ENCODE measurements around the gene CFAP161.

Gene CFAP161

DNA sequence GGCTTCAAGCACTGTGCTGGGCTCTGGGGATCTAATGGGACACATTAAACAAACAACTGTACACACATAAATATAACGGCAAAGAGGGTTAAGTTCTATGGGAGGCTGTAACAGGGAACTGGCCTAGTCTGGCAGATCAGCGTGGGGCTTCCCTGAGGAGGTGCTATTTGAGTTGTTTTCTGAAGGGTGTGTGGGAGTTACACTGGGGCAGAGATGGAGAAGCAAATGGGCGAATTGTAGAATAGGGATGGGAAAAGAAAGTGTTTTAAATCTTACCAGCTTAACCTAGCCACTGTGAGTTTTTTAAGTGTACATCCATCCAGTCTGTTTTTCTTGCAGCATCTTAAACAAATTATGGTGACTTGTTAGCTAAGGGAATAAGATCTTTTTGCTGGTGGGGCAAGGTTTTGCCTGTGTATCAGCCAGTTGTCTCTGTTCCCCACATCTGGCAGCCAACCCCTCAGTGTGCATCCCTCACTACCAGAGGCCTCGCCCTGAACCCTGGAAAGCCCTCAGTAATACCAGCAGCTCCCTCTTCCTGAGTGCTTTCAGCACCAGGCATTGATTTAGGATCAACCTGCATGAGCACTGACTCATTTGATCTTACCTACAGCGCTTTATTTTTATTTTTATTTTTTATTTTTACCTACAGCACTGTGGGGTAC lies 51.7 kb downstream of the CFAP161 start:
- DNase-seq: no peak

DNA sequence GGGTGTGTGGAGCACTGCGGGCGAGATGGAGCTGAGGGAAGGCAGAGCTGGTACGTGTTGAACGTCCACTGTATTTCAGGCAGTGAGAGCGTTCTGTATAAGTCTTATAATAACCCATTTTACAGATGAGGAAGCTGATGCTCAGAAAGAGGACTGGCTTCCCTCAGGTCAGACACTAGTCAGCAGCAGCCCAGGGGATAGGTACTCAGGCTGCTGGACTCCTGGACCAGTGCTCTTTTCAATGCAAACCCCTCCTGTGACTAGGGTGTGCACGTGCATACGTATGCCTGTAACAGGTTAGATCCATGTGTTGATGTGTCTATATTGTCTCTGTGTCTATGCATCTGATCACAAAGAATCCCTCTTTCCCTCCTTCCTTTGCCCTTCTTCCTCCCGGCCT lies 54.3 kb downstream of the CFAP161 start:
- DNase-seq: no peak

DNA sequence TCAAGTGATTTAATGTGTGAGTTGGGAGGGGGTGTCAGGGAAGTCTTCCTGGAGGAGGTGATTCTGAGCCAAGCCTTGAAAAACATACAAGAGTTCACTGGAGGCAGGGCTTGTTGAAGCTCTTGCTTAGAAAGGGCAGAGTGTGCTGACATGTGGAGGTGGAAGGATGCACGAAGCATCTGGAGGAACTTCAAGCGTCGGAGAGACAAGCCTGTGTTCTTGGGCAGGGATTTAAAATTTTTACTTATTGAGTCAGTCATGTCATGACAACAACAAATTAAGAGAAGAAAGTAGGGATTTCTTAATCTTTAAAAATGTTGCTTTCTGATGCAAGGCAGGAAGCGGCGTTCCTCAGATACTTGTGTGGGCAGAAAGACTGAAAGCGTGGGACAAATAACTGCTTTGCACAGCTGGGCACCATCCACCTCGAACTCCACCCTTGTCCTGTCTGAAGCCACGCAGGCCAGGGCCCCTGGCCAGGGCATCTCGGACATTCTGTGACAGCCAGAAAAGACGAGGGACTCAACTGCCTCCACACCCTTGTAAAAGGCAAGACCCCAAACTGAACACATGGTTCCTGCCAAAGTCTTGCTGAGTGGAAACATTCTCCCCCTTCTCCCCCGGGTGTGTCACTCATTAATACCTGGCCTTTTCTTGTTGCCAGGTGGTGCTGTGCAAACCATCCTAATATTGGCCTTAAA lies 55.7 kb downstream of the CFAP161 start:
- no peak for DNase-seq

DNA sequence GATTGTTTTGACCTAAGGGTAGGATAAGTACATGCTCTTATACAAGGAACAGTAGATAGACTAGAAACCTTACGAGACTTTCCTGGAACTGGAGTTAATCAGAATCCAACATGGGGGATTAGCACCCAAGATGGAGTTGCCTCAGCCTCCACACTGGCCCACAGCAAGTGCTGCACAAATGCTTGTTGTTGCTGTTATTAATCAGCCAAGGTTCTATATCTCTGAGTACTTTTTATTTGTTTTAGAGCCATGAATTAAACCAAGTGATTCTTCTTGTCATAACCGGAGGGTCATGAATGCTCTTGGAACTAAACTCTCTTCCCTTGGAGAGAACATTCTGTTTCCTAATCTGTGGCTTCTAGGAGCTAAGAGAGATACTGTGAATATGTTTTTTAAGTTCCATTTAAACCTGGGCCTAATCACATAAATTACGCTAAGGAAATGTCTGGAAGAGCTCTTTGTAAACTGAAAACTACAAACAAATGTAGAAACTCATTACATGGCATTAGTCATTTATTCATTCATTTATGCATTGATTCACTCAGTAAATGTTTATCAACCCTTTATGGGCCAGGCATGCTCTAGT lies 56.9 kb downstream of the CFAP161 start:
- DNase-seq: no peak

DNA sequence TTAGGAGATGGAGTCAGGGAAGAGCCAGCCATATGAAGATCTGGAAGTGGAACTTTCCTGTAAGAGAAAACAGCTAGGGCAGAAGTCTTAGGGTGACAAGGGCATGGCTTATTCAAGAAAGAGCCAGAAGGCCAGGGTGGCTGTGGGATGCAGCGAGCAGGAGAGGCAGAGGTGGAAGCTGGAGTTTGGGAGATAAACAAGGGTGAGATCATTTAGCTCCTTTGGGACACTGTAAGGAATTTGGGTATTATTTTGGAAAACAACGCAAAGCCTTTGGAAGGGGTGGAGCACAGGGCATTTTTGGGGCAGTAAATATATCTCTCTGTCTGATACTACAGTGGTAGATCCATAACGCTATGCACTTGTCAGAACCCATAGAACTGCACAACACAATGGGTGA lies 57.6 kb downstream of the CFAP161 start:
- DNase-seq: no peak

DNA sequence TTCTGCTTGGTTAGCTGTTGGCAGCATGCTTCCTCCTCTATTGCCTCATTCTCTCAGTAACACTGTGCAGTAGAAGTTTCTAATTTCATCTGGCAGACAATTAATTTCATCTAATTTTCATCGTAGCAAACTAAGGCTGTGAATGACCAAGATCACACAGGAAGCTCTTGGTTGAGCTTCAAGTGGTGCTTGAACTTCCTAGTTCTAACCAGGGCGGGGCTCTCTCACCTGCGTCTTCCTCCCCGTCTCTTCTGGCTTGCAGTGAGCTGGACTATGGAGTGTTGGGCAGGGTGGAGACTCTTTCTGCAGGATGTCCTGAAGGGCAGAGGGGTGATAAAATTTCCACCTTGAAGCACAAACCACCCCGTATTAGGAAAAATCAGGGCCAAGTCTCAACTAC lies 60.7 kb downstream of the CFAP161 start:
- DNase-seq: no peak

DNA sequence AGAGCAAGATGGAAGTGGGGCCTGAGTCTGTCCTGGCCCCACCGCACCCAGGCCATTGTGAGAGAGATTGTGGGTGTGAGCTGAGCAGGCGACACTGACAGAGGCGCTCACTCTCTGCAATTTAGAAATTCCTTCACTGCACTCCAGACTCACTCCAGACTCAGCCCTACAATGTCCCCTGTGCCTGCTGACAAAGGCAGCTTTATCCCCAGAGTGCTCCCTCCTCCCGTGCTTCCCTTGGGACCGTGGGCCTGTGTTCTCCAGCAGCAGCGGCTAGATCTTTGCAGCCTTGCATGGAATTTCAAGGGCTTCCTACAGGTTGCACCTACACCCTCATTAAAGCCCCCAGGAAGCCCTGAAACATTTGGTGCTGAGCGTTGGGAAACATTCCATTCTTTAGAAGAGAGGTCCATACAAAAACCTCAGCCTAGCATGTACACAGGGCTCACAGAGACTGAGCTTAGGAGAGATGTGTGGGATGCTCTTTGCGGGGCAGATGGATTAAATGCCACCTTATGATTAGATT lies 61.3 kb downstream of the CFAP161 start:
- no peak for DNase-seq

DNA sequence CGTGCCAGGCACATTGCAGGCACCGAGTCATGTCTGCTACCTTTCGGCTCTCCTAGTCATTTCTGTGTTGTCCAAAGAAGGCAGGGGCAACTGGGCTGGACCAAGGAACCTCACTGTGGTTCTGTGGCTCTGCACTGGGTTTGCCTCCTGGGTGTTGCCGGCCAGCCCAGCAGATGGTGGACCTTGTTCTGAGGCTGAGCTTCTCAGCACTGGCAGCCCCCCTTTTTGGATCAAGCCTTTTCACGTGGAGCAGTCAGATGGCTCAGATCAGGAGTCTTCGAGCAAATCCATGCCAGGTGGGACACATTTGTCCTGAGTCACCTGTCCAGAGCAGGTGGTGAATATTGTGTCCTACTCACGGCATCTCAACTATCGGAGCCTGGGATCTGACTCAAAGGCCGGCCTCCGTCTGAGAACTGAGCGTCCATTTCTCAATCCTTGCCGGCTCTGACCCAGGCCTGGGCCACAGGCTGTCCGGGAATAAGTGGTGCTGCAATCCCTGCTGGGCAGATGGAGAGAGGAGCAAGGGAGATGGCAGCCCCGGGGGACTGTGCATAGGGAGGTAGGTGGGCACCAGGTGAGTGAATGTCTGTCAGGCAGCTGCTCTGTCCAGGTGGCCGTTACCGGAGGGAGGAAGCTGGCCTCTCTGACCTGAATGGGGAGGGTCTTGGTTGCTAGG lies 62.6 kb downstream of the CFAP161 start, which contains the start of gene IL16:
IL16 (plus strand) TSS at position 304 of the 679 bp plus-strand sequence. CDS start 28,521 bp downstream, outside the sequence.
- no peak for DNase-seq

DNA sequence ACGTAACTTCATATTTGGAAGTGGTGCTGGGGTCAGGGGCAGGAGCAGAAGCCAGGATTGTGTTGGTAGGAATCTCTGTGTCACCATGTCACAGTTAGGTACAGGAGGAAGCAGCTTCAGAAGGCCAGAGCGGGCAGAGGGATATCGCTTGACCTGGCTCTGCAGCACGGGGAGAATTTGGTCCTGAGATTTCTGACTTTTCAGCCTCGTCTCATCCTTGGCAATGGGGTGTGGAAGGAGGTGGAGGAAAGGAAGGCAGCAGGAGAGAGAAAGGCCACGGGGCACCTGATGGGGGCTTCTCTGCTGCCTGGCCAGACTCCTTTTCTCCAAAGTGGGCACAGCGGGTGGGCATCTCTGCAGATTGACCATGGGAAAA lies 63.2 kb downstream of the CFAP161 start:
- DNase-seq: no peak

DNA sequence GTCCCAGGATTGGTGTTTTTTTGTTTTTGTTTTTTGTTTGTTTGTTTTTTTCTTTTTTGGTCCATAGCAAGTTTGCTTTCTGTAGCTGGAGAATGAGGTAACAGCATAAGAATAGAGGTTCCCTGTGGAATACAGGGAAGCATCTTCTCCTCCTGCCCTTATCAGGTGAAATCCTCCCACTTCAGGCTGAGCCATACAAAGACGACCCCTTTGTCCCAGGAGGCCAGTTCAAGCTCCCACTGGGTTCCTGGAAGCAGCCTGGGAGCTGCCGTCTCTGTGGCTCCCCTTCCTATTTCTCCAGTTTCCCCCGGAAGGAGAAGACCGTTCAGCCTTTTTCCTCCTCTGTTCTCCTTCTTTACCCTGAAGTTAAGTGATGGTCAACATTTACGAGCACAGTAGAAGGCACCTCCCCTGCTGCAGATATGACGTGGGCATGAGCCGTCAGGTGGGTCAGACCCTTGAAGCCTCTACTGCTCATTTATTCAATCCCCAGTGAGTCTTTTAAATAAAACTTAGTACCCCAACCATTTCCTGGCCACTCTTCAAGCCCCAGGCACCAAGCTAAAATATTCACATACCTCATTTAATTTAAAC lies 63.7 kb downstream of the CFAP161 start:
- DNase-seq: no peak

Data from NCI-H1694 (cell line).